Stomach (tissue), 4 donors: ENCODE measurements around the gene MAVS.

Experiments used
- CTCF ChIP-seq, 7 experiments: fragments of 450-650 bp in 4 of 7; fragments of 200-600 bp in 3 of 7; sonication (generic) in 3 of 7; IDR thresholded peaks; one replicate each; pipeline ENCODE4 v1.5.1; 2016 to 2019; ENCODE audit warnings: antibody characterized with exemption in 7 of 7, control low read depth in 2 of 7, mild to moderate bottlenecking in 1 of 7
- EP300 ChIP-seq: sonication (generic); formaldehyde crosslinking; IDR thresholded peaks from one replicate; pipeline ENCODE4 v1.6.1; 2017; ENCODE audit warnings: antibody characterized with exemption
- POLR2A ChIP-seq, 4 donors: fragments of 450-650 bp; IDR thresholded peaks; one replicate each; pipeline ENCODE4 v1.6.1; 2016; ENCODE audit warnings: antibody characterized with exemption in 4 of 4, control low read depth in 2 of 4, mild to moderate bottlenecking in 1 of 4, moderate library complexity in 1 of 4
- POLR2AphosphoS5 ChIP-seq, 3 donors: sonication (generic); formaldehyde crosslinking; IDR thresholded peaks; one replicate each; pipeline ENCODE4 v1.6.1; 2016; ENCODE audit warnings: antibody characterized with exemption in 3 of 3

GRCh38 chr20:3800878-3801260 lies 45.8 kb upstream of the MAVS start:
- TF ChIP-seq CTCF (IDR thresholded peaks at IDR 0.05): no peak
- TF ChIP-seq EP300: no peak
- TF ChIP-seq POLR2AphosphoS5 (IDR thresholded peaks at IDR 0.05): no peak
- TF ChIP-seq POLR2A (IDR thresholded peaks at IDR 0.05): no peak
